ENCODE data around the gene GALNT15.
A peak's percentile ranks its signal among the peaks of the same experiment; 100 is the strongest.

Gene GALNT15

GRCh38 chr3:16240229-16241023, 65.9 kb downstream of the GALNT15 start:
- H3K9ac ChIP-seq (ENCODE audit: low read length in 2 of 2): no peak overlapping the region
- no peaks in the 10 kb centered on the region for H3K9me3 ChIP-seq (ENCODE audit: control insufficient read depth in 2 of 2, low read length in 2 of 2)
- H3K27me3 ChIP-seq (ENCODE audit: control insufficient read depth in 1 of 2, insufficient read depth in 2 of 2, low read length in 2 of 2): no peaks in the 10 kb centered on the region
- no peaks in the 10 kb centered on the region for H3K36me3 ChIP-seq (ENCODE audit: control insufficient read depth in 2 of 2, insufficient read depth in 2 of 2, low read length in 2 of 2)
- H3K27ac ChIP-seq (ENCODE audit: low read length): no peak overlapping the region
- H3K4me3 ChIP-seq (ENCODE audit: low read length in 2 of 2): no peak overlapping the region
- peaks cover 5% of the 10 kb centered on the region for H3K4me1 ChIP-seq (ENCODE audit: control insufficient read depth, insufficient read depth, low read length)

GRCh38 chr3:16241225-16241624, 66.7 kb downstream of the GALNT15 start:
- peaks cover 5% of the 10 kb centered on the region for H3K4me1 ChIP-seq (ENCODE audit: control insufficient read depth, insufficient read depth, low read length)
- no peak overlapping the region for H3K27ac ChIP-seq (ENCODE audit: low read length)
- no peak overlapping the region for H3K4me3 ChIP-seq (ENCODE audit: low read length in 2 of 2)
- H3K9me3 ChIP-seq (ENCODE audit: control insufficient read depth in 2 of 2, low read length in 2 of 2): no peaks in the 10 kb centered on the region
- H3K27me3 ChIP-seq (ENCODE audit: control insufficient read depth in 1 of 2, insufficient read depth in 2 of 2, low read length in 2 of 2): no peaks in the 10 kb centered on the region
- no peaks in the 10 kb centered on the region for H3K36me3 ChIP-seq (ENCODE audit: control insufficient read depth in 2 of 2, insufficient read depth in 2 of 2, low read length in 2 of 2)
- no peak overlapping the region for H3K9ac ChIP-seq (ENCODE audit: low read length in 2 of 2)

GRCh38 chr3:16242177-16242576, 67.7 kb downstream of the GALNT15 start:
- Histone ChIP-seq H3K27me3 (ENCODE audit: control insufficient read depth in 1 of 2, insufficient read depth in 2 of 2, low read length in 2 of 2) (no peaks in the 10 kb centered on the region), H3K4me3 (ENCODE audit: low read length in 2 of 2) (no peak overlapping the region), H3K9me3 (ENCODE audit: control insufficient read depth in 2 of 2, low read length in 2 of 2) (no peaks in the 10 kb centered on the region), H3K4me1 (ENCODE audit: control insufficient read depth, insufficient read depth, low read length) (peaks cover 6% of the 10 kb centered on the region), H3K36me3 (ENCODE audit: control insufficient read depth in 2 of 2, insufficient read depth in 2 of 2, low read length in 2 of 2) (no peaks in the 10 kb centered on the region), H3K9ac (ENCODE audit: low read length in 2 of 2) (no peak overlapping the region), H3K27ac (ENCODE audit: low read length) (no peak overlapping the region)

- no peak overlapping the region for H3K9ac ChIP-seq (ENCODE audit: low read length in 2 of 2)
- no peak overlapping the region for H3K27ac ChIP-seq (ENCODE audit: low read length)
- H3K9me3 ChIP-seq (ENCODE audit: control insufficient read depth in 2 of 2, low read length in 2 of 2): no peaks in the 10 kb centered on the region
- no peaks in the 10 kb centered on the region for H3K27me3 ChIP-seq (ENCODE audit: control insufficient read depth in 1 of 2, insufficient read depth in 2 of 2, low read length in 2 of 2)
- peaks cover 9% of the 10 kb centered on the region for H3K4me1 ChIP-seq (ENCODE audit: control insufficient read depth, insufficient read depth, low read length)
- H3K36me3 ChIP-seq (ENCODE audit: control insufficient read depth in 2 of 2, insufficient read depth in 2 of 2, low read length in 2 of 2): no peaks in the 10 kb centered on the region
- no peak overlapping the region for H3K4me3 ChIP-seq (ENCODE audit: low read length in 2 of 2)
Measured at GRCh38 chr3:16243706-16244490, 69.4 kb downstream of the GALNT15 start.

GRCh38 chr3:16245609-16246008, 71.1 kb downstream of the GALNT15 start:
- Histone ChIP-seq H3K4me1 (ENCODE audit: control insufficient read depth, insufficient read depth, low read length) (peaks cover 5% of the 10 kb centered on the region), H3K4me3 (ENCODE audit: low read length in 2 of 2) (no peak overlapping the region), H3K9me3 (ENCODE audit: control insufficient read depth in 2 of 2, low read length in 2 of 2) (no peaks in the 10 kb centered on the region), H3K27ac (ENCODE audit: low read length) (no peak overlapping the region), H3K36me3 (ENCODE audit: control insufficient read depth in 2 of 2, insufficient read depth in 2 of 2, low read length in 2 of 2) (no peaks in the 10 kb centered on the region), H3K9ac (ENCODE audit: low read length in 2 of 2) (no peak overlapping the region), H3K27me3 (ENCODE audit: control insufficient read depth in 1 of 2, insufficient read depth in 2 of 2, low read length in 2 of 2) (no peaks in the 10 kb centered on the region)

GRCh38 chr3:16247282-16248061, 73.0 kb downstream of the GALNT15 start:
- Histone ChIP-seq H3K4me3 (ENCODE audit: low read length in 2 of 2) (peak overlapping the region in 1 of 2 donors; percentile 3), H3K9ac (ENCODE audit: low read length in 2 of 2) (no peak overlapping the region), H3K9me3 (ENCODE audit: control insufficient read depth in 2 of 2, low read length in 2 of 2) (no peaks in the 10 kb centered on the region), H3K27me3 (ENCODE audit: control insufficient read depth in 1 of 2, insufficient read depth in 2 of 2, low read length in 2 of 2) (no peaks in the 10 kb centered on the region), H3K27ac (ENCODE audit: low read length) (no peak overlapping the region), H3K4me1 (ENCODE audit: control insufficient read depth, insufficient read depth, low read length) (peaks cover 4% of the 10 kb centered on the region), H3K36me3 (ENCODE audit: control insufficient read depth in 2 of 2, insufficient read depth in 2 of 2, low read length in 2 of 2) (no peaks in the 10 kb centered on the region)

- Histone ChIP-seq H3K9ac (ENCODE audit: low read length in 2 of 2) (no peak overlapping the region), H3K36me3 (ENCODE audit: control insufficient read depth in 2 of 2, insufficient read depth in 2 of 2, low read length in 2 of 2) (no peaks in the 10 kb centered on the region), H3K9me3 (ENCODE audit: control insufficient read depth in 2 of 2, low read length in 2 of 2) (no peaks in the 10 kb centered on the region), H3K4me3 (ENCODE audit: low read length in 2 of 2) (no peak overlapping the region), H3K27me3 (ENCODE audit: control insufficient read depth in 1 of 2, insufficient read depth in 2 of 2, low read length in 2 of 2) (no peaks in the 10 kb centered on the region), H3K4me1 (ENCODE audit: control insufficient read depth, insufficient read depth, low read length) (peaks cover 4% of the 10 kb centered on the region), H3K27ac (ENCODE audit: low read length) (no peak overlapping the region)
Measured at GRCh38 chr3:16248556-16248955, 74.1 kb downstream of the GALNT15 start.

GRCh38 chr3:16249336-16249735, 74.9 kb downstream of the GALNT15 start:
- Histone ChIP-seq H3K27me3 (ENCODE audit: control insufficient read depth in 1 of 2, insufficient read depth in 2 of 2, low read length in 2 of 2) (no peaks in the 10 kb centered on the region), H3K27ac (ENCODE audit: low read length) (no peak overlapping the region), H3K4me3 (ENCODE audit: low read length in 2 of 2) (no peak overlapping the region), H3K4me1 (ENCODE audit: control insufficient read depth, insufficient read depth, low read length) (peaks cover 4% of the 10 kb centered on the region), H3K36me3 (ENCODE audit: control insufficient read depth in 2 of 2, insufficient read depth in 2 of 2, low read length in 2 of 2) (no peaks in the 10 kb centered on the region), H3K9me3 (ENCODE audit: control insufficient read depth in 2 of 2, low read length in 2 of 2) (no peaks in the 10 kb centered on the region), H3K9ac (ENCODE audit: low read length in 2 of 2) (no peak overlapping the region)

- H3K36me3 ChIP-seq (ENCODE audit: control insufficient read depth in 2 of 2, insufficient read depth in 2 of 2, low read length in 2 of 2): no peaks in the 10 kb centered on the region
- H3K9ac ChIP-seq (ENCODE audit: low read length in 2 of 2): no peak overlapping the region
- no peaks in the 10 kb centered on the region for H3K27me3 ChIP-seq (ENCODE audit: control insufficient read depth in 1 of 2, insufficient read depth in 2 of 2, low read length in 2 of 2)
- no peaks in the 10 kb centered on the region for H3K9me3 ChIP-seq (ENCODE audit: control insufficient read depth in 2 of 2, low read length in 2 of 2)
- H3K4me3 ChIP-seq (ENCODE audit: low read length in 2 of 2): no peak overlapping the region
- H3K27ac ChIP-seq (ENCODE audit: low read length): no peak overlapping the region
- peaks cover 4% of the 10 kb centered on the region for H3K4me1 ChIP-seq (ENCODE audit: control insufficient read depth, insufficient read depth, low read length)
Measured at GRCh38 chr3:16249886-16250285, 75.4 kb downstream of the GALNT15 start.

GRCh38 chr3:16251316-16252085, 77.0 kb downstream of the GALNT15 start:
- no peaks in the 10 kb centered on the region for H3K36me3 ChIP-seq (ENCODE audit: control insufficient read depth in 2 of 2, insufficient read depth in 2 of 2, low read length in 2 of 2)
- H3K27ac ChIP-seq (ENCODE audit: low read length): no peak overlapping the region
- no peaks in the 10 kb centered on the region for H3K27me3 ChIP-seq (ENCODE audit: control insufficient read depth in 1 of 2, insufficient read depth in 2 of 2, low read length in 2 of 2)
- H3K9ac ChIP-seq (ENCODE audit: low read length in 2 of 2): no peak overlapping the region
- no peak overlapping the region for H3K4me3 ChIP-seq (ENCODE audit: low read length in 2 of 2)
- H3K4me1 ChIP-seq (ENCODE audit: control insufficient read depth, insufficient read depth, low read length): peaks cover 4% of the 10 kb centered on the region
- H3K9me3 ChIP-seq (ENCODE audit: control insufficient read depth in 2 of 2, low read length in 2 of 2): no peaks in the 10 kb centered on the region
